Activated CD4-positive, alpha-beta T cell treated with anti-CD3 and anti-CD28 coated beads, Interleukin-2, amount 10 ng/mL, durations not matched to agents 7 days and 5 days (primary cell): Measurements from ENCODE around the gene CPN1. TPM values are rescaled to one million over a fixed set of nuclear protein-coding genes. Genes with fewer than 3 reads are reported as not detected.
A peak's percentile ranks its signal among the peaks of the same experiment; 100 is the strongest.
"Not testable (repeated sequence)": the region's sequence is repeated elsewhere in the genome, so short reads cannot be mapped to it uniquely, and the experiment has no call there.

Experiments
- CTCF ChIA-PET: fragments of 350-600 bp; sonication (Branson Sonifier 250); formaldehyde crosslinking; loops from one replicate; lab custom pipeline; 2021; ENCODE audit warnings: antibody characterized with exemption; lab: Charles Lee
- POLR2A ChIA-PET: fragments of 350-600 bp; sonication (Branson Sonifier 250); formaldehyde crosslinking; loops from one replicate; lab custom pipeline; 2021; ENCODE audit warnings: antibody characterized with exemption; lab: Charles Lee
- DNase-seq: peaks from one replicate; pipeline ENCODE4 v3.0.0-alpha.2; 2020
- H3K27ac Mint-ChIP-seq: one replicate; pipeline ENCODE4 v1.8.0; 2021; ENCODE audit warnings: mild to moderate bottlenecking, moderate library complexity, mixed read lengths
- H3K27me3 Mint-ChIP-seq: one replicate; pipeline ENCODE4 v1.8.0; 2021; ENCODE audit warnings: mixed read lengths
- H3K36me3 Mint-ChIP-seq: one replicate; pipeline ENCODE4 v1.8.0; 2021; ENCODE audit warnings: low read depth, mixed read lengths
- H3K4me1 Mint-ChIP-seq: one replicate; pipeline ENCODE4 v1.8.0; 2021; ENCODE audit warnings: mixed read lengths
- H3K4me3 Mint-ChIP-seq: one replicate; pipeline ENCODE4 v1.8.0; 2021; ENCODE audit warnings: mild to moderate bottlenecking, moderate library complexity, mixed read lengths
- H3K9me3 Mint-ChIP-seq: one replicate; pipeline ENCODE4 v1.8.0; 2021; ENCODE audit warnings: mixed read lengths
- total RNA-seq, 2 experiments: library from RNA; stranded (reverse); gene quantifications; one replicate each; pipeline ENCODE4 v1.2.3, GENCODE V29; 2021

CPN1 gene
- total RNA-seq, 2 experiments from 2014 or later: not detected

GRCh38 chr10:100013621-100014020 is 68.0 kb downstream of the CPN1 start:
- peaks cover 14% of the 10 kb centered on the region for H3K4me1 Mint-ChIP-seq
- H3K27ac Mint-ChIP-seq: no peak overlapping the region
- no peak overlapping the region for H3K4me3 Mint-ChIP-seq
- H3K36me3 Mint-ChIP-seq: no peaks in the 10 kb centered on the region
- DNase-seq: no peak
- POLR2A ChIA-PET: no interaction called here
- peaks cover 29% of the 10 kb centered on the region for H3K27me3 Mint-ChIP-seq
- CTCF ChIA-PET: no interaction called here
- H3K9me3 Mint-ChIP-seq: no peaks in the 10 kb centered on the region

- H3K36me3 Mint-ChIP-seq, CTCF ChIA-PET, DNase-seq, H3K9me3 Mint-ChIP-seq, H3K4me3 Mint-ChIP-seq, H3K27ac Mint-ChIP-seq: not testable (repeated sequence)
- POLR2A ChIA-PET: interaction anchor here (0.6 kb wide), 1 partner anchor 40 kb away, joined by 3 read pairs; no protein-coding TSS in a partner anchor
- peaks cover 27% of the 10 kb centered on the region for H3K4me1 Mint-ChIP-seq
- H3K27me3 Mint-ChIP-seq: peaks cover 28% of the 10 kb centered on the region
Measured at GRCh38 chr10:100011906-100012305, 69.8 kb downstream of the CPN1 start.

- ChIA-PET POLR2A (no interaction called here), CTCF (interaction anchor here (0.7 to 2.6 kb wide), 12 partner anchors 8 to 164 kb away, joined by 3 to 16 read pairs (median 4); no protein-coding TSS in a partner anchor)
- peaks cover 38% of the 10 kb centered on the region for H3K4me1 Mint-ChIP-seq
- H3K27me3 Mint-ChIP-seq: peaks cover 28% of the 10 kb centered on the region
- peak; percentile 76 for DNase-seq
- no peaks in the 10 kb centered on the region for H3K9me3 Mint-ChIP-seq
- peak within 1 kb of the TSS; percentile 87 for H3K4me3 Mint-ChIP-seq
- H3K36me3 Mint-ChIP-seq: no peaks in the 10 kb centered on the region
- H3K27ac Mint-ChIP-seq: peak within 1 kb of the TSS; percentile 81
Measured at GRCh38 chr10:100009793-100010676, 71.6 kb downstream of the CPN1 start, which contains the start of gene DNMBP. DNMBP (minus strand) TSS chr10:100009947; CDS start chr10:99972124, 37,823 bp downstream.

- Mint-ChIP-seq H3K9me3 (no peaks in the 10 kb centered on the region), H3K27me3 (peaks cover 28% of the 10 kb centered on the region), H3K4me3 (peak overlapping the region; percentile 80), H3K4me1 (peaks cover 38% of the 10 kb centered on the region), H3K36me3 (no peaks in the 10 kb centered on the region), H3K27ac (no peak overlapping the region)
- no peak for DNase-seq
- ChIA-PET POLR2A (no interaction called here), CTCF (interaction anchor here (0.7 to 2.6 kb wide), 13 partner anchors 9 to 164 kb away, joined by 3 to 16 read pairs (median 4); no protein-coding TSS in a partner anchor)
Measured at GRCh38 chr10:100009283-100009792, 72.3 kb downstream of the CPN1 start.

GRCh38 chr10:100008708-100009282 is 72.9 kb downstream of the CPN1 start:
- Mint-ChIP-seq H3K27me3 (peaks cover 26% of the 10 kb centered on the region), H3K9me3 (no peaks in the 10 kb centered on the region), H3K4me1 (peaks cover 38% of the 10 kb centered on the region), H3K36me3 (no peaks in the 10 kb centered on the region), H3K27ac (no peak overlapping the region), H3K4me3 (peak overlapping the region; percentile 80)
- DNase-seq: no peak
- POLR2A ChIA-PET: no interaction called here
- CTCF ChIA-PET: interaction anchor here (1.2 to 2.6 kb wide), 9 partner anchors 9 to 163 kb away, joined by 3 to 16 read pairs (median 6); no protein-coding TSS in a partner anchor

GRCh38 chr10:100008142-100008522 is 73.5 kb downstream of the CPN1 start:
- ChIA-PET POLR2A (interaction anchor here (0.6 kb wide), 2 partner anchors 188 to 950 kb away, joined by 5 read pairs; no protein-coding TSS in a partner anchor), CTCF (interaction anchor here (1.2 to 2.1 kb wide), 3 partner anchors 11 to 37 kb away, joined by 4 to 10 read pairs (median 7); no protein-coding TSS in a partner anchor)
- Mint-ChIP-seq H3K4me3 (peak overlapping the region; percentile 80), H3K27me3 (peaks cover 25% of the 10 kb centered on the region), H3K36me3 (no peaks in the 10 kb centered on the region), H3K9me3 (no peaks in the 10 kb centered on the region), H3K4me1 (peaks cover 38% of the 10 kb centered on the region), H3K27ac (no peak overlapping the region)
- no peak for DNase-seq

- POLR2A ChIA-PET: interaction anchor here (0.6 kb wide), 2 partner anchors 188 to 950 kb away, joined by 5 read pairs; no protein-coding TSS in a partner anchor
- peak overlapping the region; percentile 19 for H3K4me3 Mint-ChIP-seq
Measured at GRCh38 chr10:100007231-100008141, 74.2 kb downstream of the CPN1 start.

GRCh38 chr10:100006243-100006886 is 75.3 kb downstream of the CPN1 start:
- H3K4me3 Mint-ChIP-seq: no peak overlapping the region
- ChIA-PET CTCF (interaction anchor here (0.6 to 1.5 kb wide), 6 partner anchors 13 to 235 kb away, joined by 3 to 6 read pairs (median 4); no protein-coding TSS in a partner anchor), POLR2A (interaction anchor here (0.6 kb wide), 1 partner anchor 147 kb away, joined by 3 read pairs; no protein-coding TSS in a partner anchor)
- peaks cover 22% of the 10 kb centered on the region for H3K27me3 Mint-ChIP-seq
- peaks cover 38% of the 10 kb centered on the region for H3K4me1 Mint-ChIP-seq
- H3K9me3 Mint-ChIP-seq: no peaks in the 10 kb centered on the region
- no peak overlapping the region for H3K27ac Mint-ChIP-seq
- no peaks in the 10 kb centered on the region for H3K36me3 Mint-ChIP-seq
- DNase-seq: no peak

More at GRCh38 chr10:100007231-100008141, 74.2 kb downstream of the CPN1 start:
- Mint-ChIP-seq H3K9me3 (no peaks in the 10 kb centered on the region), H3K27ac (no peak overlapping the region), H3K36me3 (no peaks in the 10 kb centered on the region), H3K4me1 (peaks cover 38% of the 10 kb centered on the region), H3K27me3 (peaks cover 25% of the 10 kb centered on the region)
- CTCF ChIA-PET: no interaction called here
- no peak for DNase-seq

- ChIA-PET POLR2A (no interaction called here), CTCF (interaction anchor here (1.0 to 1.5 kb wide), 2 partner anchors 20 to 160 kb away, joined by 3 read pairs; no protein-coding TSS in a partner anchor)
- H3K4me3 Mint-ChIP-seq: no peak overlapping the region
- H3K36me3 Mint-ChIP-seq: no peaks in the 10 kb centered on the region
- no peak overlapping the region for H3K27ac Mint-ChIP-seq
- H3K4me1 Mint-ChIP-seq: peaks cover 30% of the 10 kb centered on the region
- no peaks in the 10 kb centered on the region for H3K9me3 Mint-ChIP-seq
- DNase-seq: no peak
- peaks cover 10% of the 10 kb centered on the region for H3K27me3 Mint-ChIP-seq
Measured at GRCh38 chr10:100004805-100005510, 76.7 kb downstream of the CPN1 start.

GRCh38 chr10:100000109-100000644 is 81.5 kb downstream of the CPN1 start:
- POLR2A ChIA-PET: no interaction called here
- Mint-ChIP-seq H3K36me3 (no peaks in the 10 kb centered on the region), H3K27ac (no peak overlapping the region), H3K9me3 (no peaks in the 10 kb centered on the region), H3K27me3 (no peaks in the 10 kb centered on the region), H3K4me3 (no peak overlapping the region), H3K4me1 (peaks cover 8% of the 10 kb centered on the region)
- no peak for DNase-seq
- CTCF ChIA-PET: interaction anchor here (1.3 kb wide), 1 partner anchor 10 kb away, joined by 6 read pairs; the partner anchor contains the start of gene DNMBP
